Measurements from ENCODE around the gene ZNF839. TPM values are rescaled to one million over a fixed set of nuclear protein-coding genes. Genes with fewer than 3 reads are reported as not detected.
A peak's percentile ranks its signal among the peaks of the same experiment; 100 is the strongest.

The ZNF839 gene
- total RNA-seq, 2 donors from 2014 or later: 7.2 to 11.0 TPM

DNA sequence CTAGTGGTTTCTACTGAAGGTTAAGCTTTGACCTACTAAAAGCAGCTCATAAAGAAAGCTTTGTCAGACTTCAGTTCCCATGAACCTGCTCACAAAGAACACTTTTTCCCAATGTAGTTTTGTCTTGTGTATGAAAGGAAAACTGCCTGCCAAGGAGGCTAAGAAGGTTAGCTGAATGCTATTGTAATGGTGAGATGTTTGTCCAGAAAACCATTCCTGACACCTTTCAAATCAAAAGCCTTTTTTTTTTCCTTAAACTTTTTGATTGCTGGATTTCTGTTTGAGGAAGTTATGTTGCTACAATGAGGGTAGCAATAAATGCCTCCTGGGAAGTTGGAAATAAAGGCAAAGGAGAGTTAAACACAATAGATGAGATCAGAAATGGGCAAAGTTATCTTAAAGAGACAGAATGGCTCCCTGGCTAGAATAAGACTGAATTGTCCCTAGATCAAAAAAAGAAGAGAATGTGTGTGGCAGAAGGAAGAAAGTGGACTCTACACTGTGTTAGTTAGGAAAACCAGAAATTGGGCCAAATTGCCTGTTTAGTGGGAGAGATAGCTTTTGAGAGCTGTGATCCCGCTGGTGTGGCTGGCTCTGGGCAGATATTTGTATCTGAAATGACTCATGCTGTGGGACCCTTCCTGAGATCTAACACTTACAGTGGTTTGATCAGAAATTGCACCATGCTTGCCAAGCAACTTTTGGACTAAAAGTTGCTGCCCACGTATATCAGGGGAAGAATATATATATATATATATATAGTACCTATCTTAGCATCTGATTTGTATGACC, 70.7 kb downstream of the ZNF839 start:
- Histone ChIP-seq H3K9me3 (no peaks in the 10 kb centered on the region), H3K27ac (peak overlapping the region; percentile 45), H3K27me3 (no peaks in the 10 kb centered on the region), H3K4me1 (no peaks in the 10 kb centered on the region), H3K9ac (ENCODE audit: low read depth in 2 of 2, low read length in 2 of 2) (peak overlapping the region in 1 of 2 donors; percentile 15), H3K4me3 (no peak overlapping the region), H3K36me3 (no peaks in the 10 kb centered on the region)
- no peak for DNase-seq
- intact Hi-C loops (cut with DNase I): no loop called here
- TF ChIP-seq, protein P1, sequence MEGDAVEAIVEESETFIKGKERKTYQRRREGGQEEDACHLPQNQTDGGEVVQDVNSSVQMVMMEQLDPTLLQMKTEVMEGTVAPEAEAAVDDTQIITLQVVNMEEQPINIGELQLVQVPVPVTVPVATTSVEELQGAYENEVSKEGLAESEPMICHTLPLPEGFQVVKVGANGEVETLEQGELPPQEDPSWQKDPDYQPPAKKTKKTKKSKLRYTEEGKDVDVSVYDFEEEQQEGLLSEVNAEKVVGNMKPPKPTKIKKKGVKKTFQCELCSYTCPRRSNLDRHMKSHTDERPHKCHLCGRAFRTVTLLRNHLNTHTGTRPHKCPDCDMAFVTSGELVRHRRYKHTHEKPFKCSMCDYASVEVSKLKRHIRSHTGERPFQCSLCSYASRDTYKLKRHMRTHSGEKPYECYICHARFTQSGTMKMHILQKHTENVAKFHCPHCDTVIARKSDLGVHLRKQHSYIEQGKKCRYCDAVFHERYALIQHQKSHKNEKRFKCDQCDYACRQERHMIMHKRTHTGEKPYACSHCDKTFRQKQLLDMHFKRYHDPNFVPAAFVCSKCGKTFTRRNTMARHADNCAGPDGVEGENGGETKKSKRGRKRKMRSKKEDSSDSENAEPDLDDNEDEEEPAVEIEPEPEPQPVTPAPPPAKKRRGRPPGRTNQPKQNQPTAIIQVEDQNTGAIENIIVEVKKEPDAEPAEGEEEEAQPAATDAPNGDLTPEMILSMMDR (IDR thresholded peaks at IDR 0.05): no peak

Other genes starting within 250 kb of the ZNF839 start
- 1,000 to 10,000 TPM in 1 of 2 donors, 100 to 1,000 TPM in 1; 357 to 1,349 TPM for gene HSP90AA1, start 232.7 kb upstream of the ZNF839 start, total RNA-seq
- gene WDR20, start 179.8 kb upstream of the ZNF839 start, total RNA-seq: 10 to 100 TPM; 30.0 to 31.2 TPM
- gene MOK, start 14.6 kb upstream of the ZNF839 start, total RNA-seq: 1 to 10 TPM; 4.8 to 6.9 TPM
- gene CINP, start 43.1 kb downstream of the ZNF839 start, total RNA-seq: 10 to 100 TPM; 29.5 to 43.2 TPM
- 10 to 100 TPM; 16.5 to 18.2 TPM for gene TECPR2, start 43.2 kb downstream of the ZNF839 start, total RNA-seq
- 100 to 1,000 TPM; 107 to 115 TPM for gene ANKRD9, start 190.0 kb downstream of the ZNF839 start, total RNA-seq

Measured in colonic mucosa (tissue), 4 donors.